Activated naive CD4-positive, alpha-beta T cell treated with anti-CD3 and anti-CD28 coated beads, Interleukin-2, amount 10 ng/mL, durations not matched to agents 7 days and 5 days (primary cell): ENCODE results near the gene FSTL1.

ENCODE experiments used
- CTCF ChIA-PET: fragments of 350-600 bp; sonication (Branson Sonifier 250); formaldehyde crosslinking; loops from one replicate; lab custom pipeline; 2021; ENCODE audit warnings: antibody characterized with exemption; lab: Charles Lee
- DNase-seq: peaks from one replicate; pipeline ENCODE4 v3.0.0-alpha.2; 2020
- H3K27ac Mint-ChIP-seq: one replicate; pipeline ENCODE4 v1.8.0; 2021; ENCODE audit warnings: mild to moderate bottlenecking, moderate library complexity, mixed read lengths
- H3K27me3 Mint-ChIP-seq: one replicate; pipeline ENCODE4 v1.8.0; 2021; ENCODE audit warnings: mild to moderate bottlenecking, mixed read lengths
- H3K36me3 Mint-ChIP-seq: one replicate; pipeline ENCODE4 v1.8.0; 2021; ENCODE audit warnings: mixed read lengths
- H3K4me1 Mint-ChIP-seq: one replicate; pipeline ENCODE4 v1.8.0; 2021; ENCODE audit warnings: mixed read lengths
- H3K4me3 Mint-ChIP-seq: one replicate; pipeline ENCODE4 v1.8.0; 2021; ENCODE audit warnings: mild to moderate bottlenecking, moderate library complexity, mixed read lengths
- H3K9me3 Mint-ChIP-seq: one replicate; pipeline ENCODE4 v1.8.0; 2021; ENCODE audit warnings: mixed read lengths

The FSTL1 gene

GRCh38 chr3:120450600-120451271 lies at the start of gene FSTL1:
Gene FSTL1, minus strand, starts transcription at chr3:120450992. Its CDS starts 246 bp downstream, at chr3:120450746.
- DNase-seq = peak; percentile 25
- H3K9me3 Mint-ChIP-seq = no peaks in the 10 kb centered on the region
- peaks cover 69% of the 10 kb centered on the region for H3K27me3 Mint-ChIP-seq

GRCh38 chr3:120498556-120499346 lies 48.0 kb upstream of the FSTL1 start:
- Mint-ChIP-seq H3K4me3 (no peak overlapping the region), H3K27ac (no peak overlapping the region), H3K36me3 (no peaks in the 10 kb centered on the region), H3K27me3 (peaks cover 9% of the 10 kb centered on the region), H3K9me3 (peaks cover 8% of the 10 kb centered on the region), H3K4me1 (no peaks in the 10 kb centered on the region)
- DNase-seq = no peak
- CTCF ChIA-PET = no interaction called here

More at GRCh38 chr3:120450600-120451271, at the start of gene FSTL1:
- peak within 1 kb of the TSS; percentile 75 for H3K4me3 Mint-ChIP-seq
- no peaks in the 10 kb centered on the region for H3K36me3 Mint-ChIP-seq
- H3K4me1 Mint-ChIP-seq = peaks cover 14% of the 10 kb centered on the region
- no peak within 1 kb of the TSS for H3K27ac Mint-ChIP-seq
- CTCF ChIA-PET = no interaction called here

- Mint-ChIP-seq H3K4me1 (no peaks in the 10 kb centered on the region), H3K27me3 (peaks cover 9% of the 10 kb centered on the region), H3K36me3 (no peaks in the 10 kb centered on the region), H3K4me3 (no peak overlapping the region), H3K27ac (no peak overlapping the region), H3K9me3 (peaks cover 8% of the 10 kb centered on the region)
- DNase-seq = no peak
- CTCF ChIA-PET = no interaction called here
Observed at GRCh38 chr3:120497818-120498217, 47.0 kb upstream of the FSTL1 start.

- H3K36me3 Mint-ChIP-seq = no peaks in the 10 kb centered on the region
- no peak for DNase-seq
- no peak overlapping the region for H3K27ac Mint-ChIP-seq
- peaks cover 8% of the 10 kb centered on the region for H3K9me3 Mint-ChIP-seq
- no peaks in the 10 kb centered on the region for H3K4me1 Mint-ChIP-seq
- peaks cover 9% of the 10 kb centered on the region for H3K27me3 Mint-ChIP-seq
- no peak overlapping the region for H3K4me3 Mint-ChIP-seq
- CTCF ChIA-PET = no interaction called here
Observed at GRCh38 chr3:120497336-120497735, 46.5 kb upstream of the FSTL1 start.

- Mint-ChIP-seq H3K4me1 (no peaks in the 10 kb centered on the region), H3K9me3 (peaks cover 8% of the 10 kb centered on the region), H3K4me3 (no peak overlapping the region), H3K36me3 (no peaks in the 10 kb centered on the region), H3K27ac (no peak overlapping the region), H3K27me3 (peaks cover 9% of the 10 kb centered on the region)
- DNase-seq = no peak
- CTCF ChIA-PET = no interaction called here
Observed at GRCh38 chr3:120496278-120497002, 45.6 kb upstream of the FSTL1 start.

GRCh38 chr3:120495809-120496208 lies 45.0 kb upstream of the FSTL1 start:
- no peaks in the 10 kb centered on the region for H3K4me1 Mint-ChIP-seq
- no peak overlapping the region for H3K27ac Mint-ChIP-seq
- H3K27me3 Mint-ChIP-seq = peaks cover 9% of the 10 kb centered on the region
- CTCF ChIA-PET = no interaction called here
- H3K4me3 Mint-ChIP-seq = no peak overlapping the region
- no peaks in the 10 kb centered on the region for H3K36me3 Mint-ChIP-seq
- peaks cover 8% of the 10 kb centered on the region for H3K9me3 Mint-ChIP-seq
- DNase-seq = no peak

GRCh38 chr3:120492103-120492502 lies 41.3 kb upstream of the FSTL1 start:
- no peaks in the 10 kb centered on the region for H3K36me3 Mint-ChIP-seq

GRCh38 chr3:120489421-120489820 lies 38.6 kb upstream of the FSTL1 start:
- H3K4me3 Mint-ChIP-seq = no peak overlapping the region
- peaks cover 12% of the 10 kb centered on the region for H3K27me3 Mint-ChIP-seq
- H3K4me1 Mint-ChIP-seq = no peaks in the 10 kb centered on the region
- peaks cover 4% of the 10 kb centered on the region for H3K9me3 Mint-ChIP-seq
- no peak overlapping the region for H3K27ac Mint-ChIP-seq
- DNase-seq = no peak
- CTCF ChIA-PET = no interaction called here
- H3K36me3 Mint-ChIP-seq = no peaks in the 10 kb centered on the region

More at GRCh38 chr3:120492103-120492502, 41.3 kb upstream of the FSTL1 start:
- Mint-ChIP-seq H3K9me3 (peaks cover 6% of the 10 kb centered on the region), H3K4me1 (no peaks in the 10 kb centered on the region), H3K27ac (no peak overlapping the region), H3K4me3 (no peak overlapping the region), H3K27me3 (peaks cover 9% of the 10 kb centered on the region)
- DNase-seq = no peak
- CTCF ChIA-PET = no interaction called here

GRCh38 chr3:120488296-120488695 lies 37.5 kb upstream of the FSTL1 start:
- Mint-ChIP-seq H3K9me3 (no peaks in the 10 kb centered on the region), H3K4me3 (no peak overlapping the region), H3K27me3 (peaks cover 17% of the 10 kb centered on the region), H3K36me3 (no peaks in the 10 kb centered on the region), H3K27ac (no peak overlapping the region), H3K4me1 (no peaks in the 10 kb centered on the region)
- CTCF ChIA-PET = no interaction called here
- DNase-seq = no peak

- DNase-seq = no peak
- Mint-ChIP-seq H3K27ac (no peak overlapping the region), H3K27me3 (peaks cover 17% of the 10 kb centered on the region), H3K4me1 (no peaks in the 10 kb centered on the region), H3K4me3 (no peak overlapping the region), H3K36me3 (no peaks in the 10 kb centered on the region), H3K9me3 (no peaks in the 10 kb centered on the region)
- CTCF ChIA-PET = no interaction called here
Observed at GRCh38 chr3:120487191-120487650, 36.4 kb upstream of the FSTL1 start.

- DNase-seq = no peak
- CTCF ChIA-PET = interaction anchor here (0.6 kb wide), 1 partner anchor 25 kb away, joined by 3 read pairs; no protein-coding TSS in a partner anchor
- Mint-ChIP-seq H3K27ac (no peak overlapping the region), H3K27me3 (peaks cover 20% of the 10 kb centered on the region), H3K4me3 (no peak overlapping the region), H3K4me1 (no peaks in the 10 kb centered on the region), H3K36me3 (no peaks in the 10 kb centered on the region), H3K9me3 (no peaks in the 10 kb centered on the region)
Observed at GRCh38 chr3:120481081-120481480, 30.3 kb upstream of the FSTL1 start.

GRCh38 chr3:120477781-120478180 lies 27.0 kb upstream of the FSTL1 start:
- no peak overlapping the region for H3K27ac Mint-ChIP-seq
- no peaks in the 10 kb centered on the region for H3K4me1 Mint-ChIP-seq
- DNase-seq = no peak
- CTCF ChIA-PET = no interaction called here
- no peaks in the 10 kb centered on the region for H3K36me3 Mint-ChIP-seq
- H3K27me3 Mint-ChIP-seq = peaks cover 17% of the 10 kb centered on the region
- no peaks in the 10 kb centered on the region for H3K9me3 Mint-ChIP-seq
- H3K4me3 Mint-ChIP-seq = no peak overlapping the region

- Mint-ChIP-seq H3K4me3 (no peak overlapping the region), H3K36me3 (no peaks in the 10 kb centered on the region), H3K4me1 (no peaks in the 10 kb centered on the region), H3K9me3 (no peaks in the 10 kb centered on the region), H3K27ac (no peak overlapping the region), H3K27me3 (peaks cover 19% of the 10 kb centered on the region)
- CTCF ChIA-PET = interaction anchor here (1.2 kb wide), 1 partner anchor 83 kb away, joined by 4 read pairs; no protein-coding TSS in a partner anchor
- no peak for DNase-seq
Observed at GRCh38 chr3:120475722-120476377, 25.1 kb upstream of the FSTL1 start.
